HepG2 (cell line): ENCODE results near the gene MRPL51. TPM values are rescaled to one million over a fixed set of nuclear protein-coding genes. Genes with fewer than 3 reads are reported as not detected.
A peak's percentile ranks its signal among the peaks of the same experiment; 100 is the strongest.

Experiments used
- BHLHE40 ChIP-seq: IDR thresholded peaks from 2 replicates; pipeline ENCODE4 v1.6.1; 2011; ENCODE audit warnings: low read length, improper control_type of control experiment
- CCAR2 ChIP-seq: fragments of 200-400 bp; formaldehyde crosslinking; optimal IDR thresholded peaks from 2 replicates; pipeline ENCODE3; 2018; ENCODE audit warnings: low read depth, mild to moderate bottlenecking, low read length, moderate library complexity
- NFIB ChIP-seq: sonication (generic); formaldehyde crosslinking; IDR thresholded peaks from 2 replicates; pipeline ENCODE4 v1.9.0; 2021; ENCODE audit warnings: missing genetic modification reagents, mild to moderate bottlenecking, borderline replicate concordance
- NONO ChIP-seq, 2 experiments: fragments of 450-650 bp in 1 of 2; sonication (generic) in 1 of 2; formaldehyde crosslinking in 1 of 2; IDR thresholded peaks in 1 of 2; conservative IDR thresholded peaks in 1 of 2; 2 replicates each; pipeline versions ENCODE4 v1.6.1 to v1.8.0; 2017 to 2022; ENCODE audit warnings: mild to moderate bottlenecking in 1 of 2, missing genetic modification reagents in 1 of 2, moderate library complexity in 1 of 2
- TEAD2 ChIP-seq: sonication (generic); formaldehyde crosslinking; IDR thresholded peaks from 2 replicates; pipeline ENCODE4 v1.9.0; 2021; ENCODE audit warnings: missing genetic modification reagents
- YEATS2 ChIP-seq: sonication (generic); formaldehyde crosslinking; IDR thresholded peaks from 2 replicates; pipeline ENCODE4 v1.4.0; 2020; ENCODE audit warnings: missing genetic modification reagents, borderline replicate concordance
- ZBTB8A ChIP-seq: sonication (generic); formaldehyde crosslinking; IDR thresholded peaks from 2 replicates; pipeline ENCODE4 v1.4.0; 2020; ENCODE audit warnings: mild to moderate bottlenecking, low read depth, missing genetic modification reagents, borderline replicate concordance
- ZNF333 ChIP-seq: sonication (generic); formaldehyde crosslinking; IDR thresholded peaks from 2 replicates; pipeline ENCODE4 v1.4.0; 2020; ENCODE audit warnings: mild to moderate bottlenecking, missing genetic modification reagents, borderline replicate concordance
- ZNF354B ChIP-seq: sonication (generic); formaldehyde crosslinking; IDR thresholded peaks from 2 replicates; pipeline ENCODE4 v1.8.0; 2022; ENCODE audit warnings: mild to moderate bottlenecking, missing genetic modification reagents
- ZNF547 ChIP-seq: sonication (generic); formaldehyde crosslinking; IDR thresholded peaks from 2 replicates; pipeline ENCODE4 v1.5.1; 2020; ENCODE audit warnings: mild to moderate bottlenecking, missing genetic modification reagents
- ZNF572 ChIP-seq: sonication (generic); formaldehyde crosslinking; IDR thresholded peaks from 2 replicates; pipeline ENCODE4 v1.5.1; 2020; ENCODE audit warnings: mild to moderate bottlenecking, missing genetic modification reagents
- ZNF674 ChIP-seq: sonication (generic); formaldehyde crosslinking; IDR thresholded peaks from 2 replicates; pipeline ENCODE4 v1.5.0; 2020; ENCODE audit warnings: low read depth, mild to moderate bottlenecking, missing genetic modification reagents
- ZNF713 ChIP-seq: sonication (generic); formaldehyde crosslinking; IDR thresholded peaks from 2 replicates; pipeline ENCODE4 v1.4.0; 2020; ENCODE audit warnings: mild to moderate bottlenecking, missing genetic modification reagents
- polyA plus RNA-seq, 8 experiments: library from polyadenylated mRNA; depleted of rRNA in 3 of 8; stranded (reverse) in 7 of 8; unstranded in 1 of 8; fragments of >200 nt; fragmentation: Illumina TruSeq in 4 of 8; extraction: Trizol in 4 of 8; gene quantifications; 2 replicates each; pipeline versions ENCODE4 v1.2.1 to v1.2.3, GENCODE V29; 2011 to 2016; ENCODE audit warnings: low read depth in 4 of 8, missing spikeins in 1 of 8, mixed read lengths in 1 of 8; ENCODE audit not compliant: insufficient read depth in 1 of 8
- total RNA-seq, 5 experiments: library from RNA; depleted of rRNA; stranded (reverse); fragments of >200 nt; fragmentation: Illumina TruSeq; extraction: Trizol; gene quantifications; 2 replicates each; pipeline ENCODE4 v1.2.3, GENCODE V29; 2016; ENCODE audit warnings: low read depth in 1 of 5
- TF ChIP-seq, protein P1 (sequence below): sonication (generic); formaldehyde crosslinking; IDR thresholded peaks from 2 replicates; pipeline ENCODE4 v1.5.0; 2020; ENCODE audit warnings: mild to moderate bottlenecking, missing genetic modification reagents
- TF ChIP-seq, protein P2 (sequence below): sonication (generic); formaldehyde crosslinking; IDR thresholded peaks from 2 replicates; pipeline ENCODE4 v1.5.0; 2020; ENCODE audit warnings: missing genetic modification reagents, mild to moderate bottlenecking, borderline replicate concordance
- TF ChIP-seq, protein P3 (sequence below): sonication (generic); formaldehyde crosslinking; IDR thresholded peaks from 2 replicates; pipeline ENCODE4 v1.4.0; 2020; ENCODE audit warnings: mild to moderate bottlenecking, missing genetic modification reagents
- TF ChIP-seq, protein P4 (sequence below): IDR thresholded peaks from 2 replicates; pipeline ENCODE4 v1.6.1; 2016; ENCODE audit warnings: control low read depth
- TF ChIP-seq, protein P5 (sequence below): sonication (generic); formaldehyde crosslinking; IDR thresholded peaks from 2 replicates; pipeline ENCODE4 v1.8.1; 2023; ENCODE audit warnings: mild to moderate bottlenecking, missing genetic modification reagents
- TF ChIP-seq, protein P6 (sequence below): sonication (generic); formaldehyde crosslinking; IDR thresholded peaks from 2 replicates; pipeline ENCODE4 v1.9.0; 2022; ENCODE audit warnings: low read depth, missing genetic modification reagents

Gene MRPL51
- total and polyA plus RNA-seq, 2 of the 13 experiments (the other 11 are each of a cell fraction or from before 2014, with no cell fraction given), result 64.8 to 278 TPM

DNA sequence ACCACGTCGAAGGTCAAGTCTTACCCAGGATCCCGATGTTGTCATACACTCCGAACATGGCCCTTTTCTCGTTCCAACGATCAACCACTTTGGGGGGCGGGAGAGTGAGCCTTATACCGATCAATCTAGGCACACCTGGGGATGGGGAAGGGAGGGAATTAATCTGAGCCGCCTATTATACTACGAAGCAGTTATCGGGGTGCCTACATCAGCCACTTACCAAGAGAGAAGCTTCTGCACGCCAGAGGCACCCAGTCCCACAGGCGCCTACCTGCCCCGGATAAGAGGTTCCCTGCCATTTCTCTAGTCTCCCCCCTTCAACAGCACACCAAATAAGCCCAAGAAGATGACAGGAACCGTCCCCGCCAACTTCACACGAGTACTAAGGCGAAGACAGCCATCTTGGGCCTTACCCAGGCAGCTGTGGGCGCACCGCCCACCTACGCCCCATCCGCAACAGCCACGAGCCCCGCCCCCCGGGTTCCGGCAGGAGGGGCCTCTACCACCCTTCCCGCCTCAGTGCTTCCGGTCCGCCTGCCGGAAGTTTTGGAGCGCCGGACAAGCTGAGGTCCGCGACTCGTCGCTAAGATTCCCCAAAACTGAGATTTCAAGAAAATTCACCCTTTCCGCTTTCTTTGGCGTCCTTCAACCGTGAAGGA lies at the start of gene MRPL51 (continued):
- TF ChIP-seq, protein P1, sequence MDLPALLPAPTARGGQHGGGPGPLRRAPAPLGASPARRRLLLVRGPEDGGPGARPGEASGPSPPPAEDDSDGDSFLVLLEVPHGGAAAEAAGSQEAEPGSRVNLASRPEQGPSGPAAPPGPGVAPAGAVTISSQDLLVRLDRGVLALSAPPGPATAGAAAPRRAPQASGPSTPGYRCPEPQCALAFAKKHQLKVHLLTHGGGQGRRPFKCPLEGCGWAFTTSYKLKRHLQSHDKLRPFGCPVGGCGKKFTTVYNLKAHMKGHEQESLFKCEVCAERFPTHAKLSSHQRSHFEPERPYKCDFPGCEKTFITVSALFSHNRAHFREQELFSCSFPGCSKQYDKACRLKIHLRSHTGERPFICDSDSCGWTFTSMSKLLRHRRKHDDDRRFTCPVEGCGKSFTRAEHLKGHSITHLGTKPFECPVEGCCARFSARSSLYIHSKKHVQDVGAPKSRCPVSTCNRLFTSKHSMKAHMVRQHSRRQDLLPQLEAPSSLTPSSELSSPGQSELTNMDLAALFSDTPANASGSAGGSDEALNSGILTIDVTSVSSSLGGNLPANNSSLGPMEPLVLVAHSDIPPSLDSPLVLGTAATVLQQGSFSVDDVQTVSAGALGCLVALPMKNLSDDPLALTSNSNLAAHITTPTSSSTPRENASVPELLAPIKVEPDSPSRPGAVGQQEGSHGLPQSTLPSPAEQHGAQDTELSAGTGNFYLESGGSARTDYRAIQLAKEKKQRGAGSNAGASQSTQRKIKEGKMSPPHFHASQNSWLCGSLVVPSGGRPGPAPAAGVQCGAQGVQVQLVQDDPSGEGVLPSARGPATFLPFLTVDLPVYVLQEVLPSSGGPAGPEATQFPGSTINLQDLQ (CRISPR knock-in tag), result no peak
- TF ChIP-seq, protein P2, sequence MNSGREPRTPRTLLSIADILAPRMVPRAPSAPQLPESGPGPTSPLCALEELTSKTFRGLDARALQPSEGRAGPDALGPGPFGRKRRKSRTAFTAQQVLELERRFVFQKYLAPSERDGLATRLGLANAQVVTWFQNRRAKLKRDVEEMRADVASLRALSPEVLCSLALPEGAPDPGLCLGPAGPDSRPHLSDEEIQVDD (CRISPR knock-in tag), result peak; percentile 40; the same call in 1 of the 2 replicates
- TF ChIP-seq ZNF572 (CRISPR knock-in tag), result peak; percentile 53; the same call in 1 of the 2 replicates
- TF ChIP-seq, protein P3, sequence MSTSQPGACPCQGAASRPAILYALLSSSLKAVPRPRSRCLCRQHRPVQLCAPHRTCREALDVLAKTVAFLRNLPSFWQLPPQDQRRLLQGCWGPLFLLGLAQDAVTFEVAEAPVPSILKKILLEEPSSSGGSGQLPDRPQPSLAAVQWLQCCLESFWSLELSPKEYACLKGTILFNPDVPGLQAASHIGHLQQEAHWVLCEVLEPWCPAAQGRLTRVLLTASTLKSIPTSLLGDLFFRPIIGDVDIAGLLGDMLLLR (CRISPR knock-in tag), result no peak
- TF ChIP-seq ZNF713 (CRISPR knock-in tag), result no peak
- no peak for TF ChIP-seq NONO (IDR thresholded peaks at IDR 0.05)
- TF ChIP-seq NONO (CRISPR knock-in tag; conservative IDR thresholded peaks at IDR 0.05), result no peak
- TF ChIP-seq, protein P4, sequence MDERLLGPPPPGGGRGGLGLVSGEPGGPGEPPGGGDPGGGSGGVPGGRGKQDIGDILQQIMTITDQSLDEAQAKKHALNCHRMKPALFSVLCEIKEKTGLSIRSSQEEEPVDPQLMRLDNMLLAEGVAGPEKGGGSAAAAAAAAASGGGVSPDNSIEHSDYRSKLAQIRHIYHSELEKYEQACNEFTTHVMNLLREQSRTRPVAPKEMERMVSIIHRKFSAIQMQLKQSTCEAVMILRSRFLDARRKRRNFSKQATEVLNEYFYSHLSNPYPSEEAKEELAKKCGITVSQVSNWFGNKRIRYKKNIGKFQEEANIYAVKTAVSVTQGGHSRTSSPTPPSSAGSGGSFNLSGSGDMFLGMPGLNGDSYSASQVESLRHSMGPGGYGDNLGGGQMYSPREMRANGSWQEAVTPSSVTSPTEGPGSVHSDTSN (CRISPR knock-in tag), result 0 out of 2 replicates have a peak, but pooled peaks have one; percentile 15
- TF ChIP-seq ZNF354B, result 0 out of 2 replicates have a peak, but pooled peaks have one; percentile 48
- TF ChIP-seq ZBTB8A (CRISPR knock-in tag), result no peak
- peak; percentile 86 for TF ChIP-seq YEATS2 (CRISPR knock-in tag)
- TF ChIP-seq CCAR2, result no peak
- TF ChIP-seq, protein P5, sequence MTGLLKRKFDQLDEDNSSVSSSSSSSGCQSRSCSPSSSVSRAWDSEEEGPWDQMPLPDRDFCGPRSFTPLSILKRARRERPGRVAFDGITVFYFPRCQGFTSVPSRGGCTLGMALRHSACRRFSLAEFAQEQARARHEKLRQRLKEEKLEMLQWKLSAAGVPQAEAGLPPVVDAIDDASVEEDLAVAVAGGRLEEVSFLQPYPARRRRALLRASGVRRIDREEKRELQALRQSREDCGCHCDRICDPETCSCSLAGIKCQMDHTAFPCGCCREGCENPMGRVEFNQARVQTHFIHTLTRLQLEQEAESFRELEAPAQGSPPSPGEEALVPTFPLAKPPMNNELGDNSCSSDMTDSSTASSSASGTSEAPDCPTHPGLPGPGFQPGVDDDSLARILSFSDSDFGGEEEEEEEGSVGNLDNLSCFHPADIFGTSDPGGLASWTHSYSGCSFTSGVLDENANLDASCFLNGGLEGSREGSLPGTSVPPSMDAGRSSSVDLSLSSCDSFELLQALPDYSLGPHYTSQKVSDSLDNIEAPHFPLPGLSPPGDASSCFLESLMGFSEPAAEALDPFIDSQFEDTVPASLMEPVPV (CRISPR knock-in tag), result peak; percentile 53; the same call in 1 of the 2 replicates
- peak; percentile 18; the same call in 1 of the 2 replicates for TF ChIP-seq TEAD2 (CRISPR knock-in tag)
- TF ChIP-seq, protein P6, sequence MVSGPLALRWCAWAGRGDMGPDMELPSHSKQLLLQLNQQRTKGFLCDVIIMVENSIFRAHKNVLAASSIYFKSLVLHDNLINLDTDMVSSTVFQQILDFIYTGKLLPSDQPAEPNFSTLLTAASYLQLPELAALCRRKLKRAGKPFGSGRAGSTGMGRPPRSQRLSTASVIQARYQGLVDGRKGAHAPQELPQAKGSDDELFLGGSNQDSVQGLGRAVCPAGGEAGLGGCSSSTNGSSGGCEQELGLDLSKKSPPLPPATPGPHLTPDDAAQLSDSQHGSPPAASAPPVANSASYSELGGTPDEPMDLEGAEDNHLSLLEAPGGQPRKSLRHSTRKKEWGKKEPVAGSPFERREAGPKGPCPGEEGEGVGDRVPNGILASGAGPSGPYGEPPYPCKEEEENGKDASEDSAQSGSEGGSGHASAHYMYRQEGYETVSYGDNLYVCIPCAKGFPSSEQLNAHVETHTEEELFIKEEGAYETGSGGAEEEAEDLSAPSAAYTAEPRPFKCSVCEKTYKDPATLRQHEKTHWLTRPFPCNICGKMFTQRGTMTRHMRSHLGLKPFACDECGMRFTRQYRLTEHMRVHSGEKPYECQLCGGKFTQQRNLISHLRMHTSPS (CRISPR knock-in tag), result no peak; the same call in 1 of the 2 replicates
- no peak for TF ChIP-seq NFIB (CRISPR knock-in tag)
- peak; percentile 46; the same call in 1 of the 2 replicates for TF ChIP-seq ZNF333
- no peak for TF ChIP-seq ZNF547 (CRISPR knock-in tag)
- no peak for TF ChIP-seq BHLHE40
- TF ChIP-seq ZNF674 (CRISPR knock-in tag), result no peak
